Loucy (cell line): Measurements from ENCODE around the gene CELF5.

Experiments used
- H2AFZ ChIP-seq: fragments of 200-600 bp; sonication (generic); 2 replicates; pipeline ENCODE4 v1.6.0; 2016; ENCODE audit warnings: antibody characterized with exemption, mild to moderate bottlenecking, low read length, moderate library complexity
- H3F3A ChIP-seq: fragments of 200-600 bp; 2 replicates; pipeline ENCODE4 v1.6.0; 2016; ENCODE audit warnings: antibody characterized with exemption, low read depth, mild to moderate bottlenecking
- H3K27me3 ChIP-seq: fragments of 200-600 bp; sonication (generic); 2 replicates; pipeline ENCODE4 v1.6.1; 2014; ENCODE audit warnings: low read length, mild to moderate bottlenecking; ENCODE audit not compliant: insufficient read depth, poor library complexity, severe bottlenecking
- H3K36me3 ChIP-seq: fragments of 200-600 bp; sonication (generic); 2 replicates; pipeline ENCODE4 v1.6.1; 2016; ENCODE audit warnings: low read length; ENCODE audit not compliant: insufficient read depth
- H3K4me1 ChIP-seq: fragments of 200-600 bp; sonication (generic); 2 replicates; pipeline ENCODE4 v1.5.1; 2014; ENCODE audit warnings: low read length, mild to moderate bottlenecking; ENCODE audit not compliant: insufficient read depth, poor library complexity, severe bottlenecking
- H3K4me2 ChIP-seq: fragments of 200-600 bp; sonication (generic); 2 replicates; pipeline ENCODE4 v1.6.0; 2014; ENCODE audit warnings: antibody characterized with exemption, low read length, low read depth, mild to moderate bottlenecking; ENCODE audit not compliant: poor library complexity, severe bottlenecking
- H3K4me3 ChIP-seq: fragments of 200-600 bp; sonication (generic); 2 replicates; pipeline ENCODE4 v1.5.1; 2014; ENCODE audit warnings: low read length, mild to moderate bottlenecking, mixed read lengths; ENCODE audit not compliant: poor library complexity, severe bottlenecking
- H3K79me2 ChIP-seq: fragments of 200-600 bp; sonication (generic); 2 replicates; pipeline ENCODE4 v1.6.1; 2014; ENCODE audit warnings: low read length; ENCODE audit not compliant: insufficient read depth
- H3K9ac ChIP-seq: fragments of 200-600 bp; sonication (generic); 2 replicates; pipeline ENCODE4 v1.6.0; 2014; ENCODE audit warnings: mild to moderate bottlenecking, low read depth, low read length, moderate library complexity; ENCODE audit not compliant: poor library complexity, severe bottlenecking
- H3K9me2 ChIP-seq: fragments of 200-600 bp; sonication (generic); replicated peaks from 2 replicates; pipeline ENCODE4 v1.6.1; 2016; ENCODE audit warnings: low read depth, low read length, mixed read lengths
- H3K9me3 ChIP-seq: fragments of 200-600 bp; sonication (generic); 2 replicates; pipeline ENCODE4 v1.6.1; 2014; ENCODE audit warnings: mild to moderate bottlenecking, antibody characterized with exemption, low read length, low read depth; ENCODE audit not compliant: insufficient read depth
- H4K20me1 ChIP-seq: fragments of 200-600 bp; sonication (generic); 2 replicates; pipeline ENCODE4 v1.6.0; 2014; ENCODE audit warnings: antibody characterized with exemption, low read length, mild to moderate bottlenecking; ENCODE audit not compliant: insufficient read depth, poor library complexity, severe bottlenecking
- CTCF ChIP-seq: fragments of 200-600 bp; sonication (generic); conservative IDR thresholded peaks from 2 replicates; pipeline ENCODE4 v1.5.1; 2014; ENCODE audit warnings: mild to moderate bottlenecking, antibody characterized with exemption, low read length
- EZH2phosphoT487 ChIP-seq: fragments of 200-600 bp; IDR thresholded peaks from 2 replicates; pipeline ENCODE4 v1.6.1; 2018; ENCODE audit warnings: antibody characterized with exemption, mild to moderate bottlenecking, moderate library complexity, borderline replicate concordance

CELF5 gene

GRCh38 chr19:3263866-3264265, 39.4 kb downstream of the CELF5 start:
- H3K27me3 ChIP-seq, result no peaks in the 10 kb centered on the region
- no peak overlapping the region for H3K4me2 ChIP-seq
- no peak overlapping the region for H3K9ac ChIP-seq
- no peaks in the 10 kb centered on the region for H3K9me2 ChIP-seq
- no peaks in the 10 kb centered on the region for H3F3A ChIP-seq
- no peaks in the 10 kb centered on the region for H3K4me1 ChIP-seq
- H2AFZ ChIP-seq, result no peak overlapping the region
- no peaks in the 10 kb centered on the region for H3K36me3 ChIP-seq
- no peaks in the 10 kb centered on the region for H3K79me2 ChIP-seq
- H3K9me3 ChIP-seq, result no peaks in the 10 kb centered on the region
- no peak overlapping the region for H3K4me3 ChIP-seq
- no peaks in the 10 kb centered on the region for H4K20me1 ChIP-seq
- no peak for TF ChIP-seq EZH2phosphoT487
- TF ChIP-seq CTCF, result no peak

GRCh38 chr19:3265432-3265831, 41.0 kb downstream of the CELF5 start:
- no peaks in the 10 kb centered on the region for H3K27me3 ChIP-seq
- H3K9ac ChIP-seq, result no peak overlapping the region
- H3K9me3 ChIP-seq, result no peaks in the 10 kb centered on the region

GRCh38 chr19:3266092-3266693, 41.7 kb downstream of the CELF5 start:
- Histone ChIP-seq H3K79me2 (no peaks in the 10 kb centered on the region), H3K9ac (no peak overlapping the region), H2AFZ (no peak overlapping the region), H3K36me3 (no peaks in the 10 kb centered on the region), H3K4me2 (no peak overlapping the region), H3K9me3 (no peaks in the 10 kb centered on the region), H4K20me1 (no peaks in the 10 kb centered on the region), H3F3A (no peaks in the 10 kb centered on the region), H3K9me2 (no peaks in the 10 kb centered on the region), H3K27me3 (no peaks in the 10 kb centered on the region), H3K4me3 (no peak overlapping the region), H3K4me1 (no peaks in the 10 kb centered on the region)
- TF ChIP-seq CTCF, result no peak
- TF ChIP-seq EZH2phosphoT487, result no peak

More at GRCh38 chr19:3265432-3265831, 41.0 kb downstream of the CELF5 start:
- H3K36me3 ChIP-seq, result no peaks in the 10 kb centered on the region
- no peaks in the 10 kb centered on the region for H3K4me1 ChIP-seq
- no peak overlapping the region for H3K4me2 ChIP-seq
- no peaks in the 10 kb centered on the region for H4K20me1 ChIP-seq
- TF ChIP-seq EZH2phosphoT487, result no peak
- H3K79me2 ChIP-seq, result no peaks in the 10 kb centered on the region
- no peaks in the 10 kb centered on the region for H3K9me2 ChIP-seq
- no peaks in the 10 kb centered on the region for H3F3A ChIP-seq
- H3K4me3 ChIP-seq, result no peak overlapping the region
- no peak overlapping the region for H2AFZ ChIP-seq
